Stimulated activated CD4-positive, alpha-beta T cell treated with anti-CD3 and anti-CD28 coated beads, TNF-alpha, amount 100 ng/mL, for 1 hour (primary cell): ENCODE results near the gene ZNF385C.

Experiments
- DNase-seq, 3 donors: peaks; one replicate each; pipeline ENCODE4 v3.0.0-alpha.2; 2020; ENCODE audit warnings: low read depth in 3 of 3, low spot score in 1 of 3

ZNF385C gene

GRCh38 chr17:42124256-42124655 is 26.0 kb upstream of the ZNF385C start:
- no peak for DNase-seq

- DNase-seq, result no peak
Measured at GRCh38 chr17:42122371-42123303, 24.4 kb upstream of the ZNF385C start, which contains the start of gene HSPB9. HSPB9 (plus strand) TSS chr17:42122804; CDS start chr17:42122851, 47 bp downstream.

DNA sequence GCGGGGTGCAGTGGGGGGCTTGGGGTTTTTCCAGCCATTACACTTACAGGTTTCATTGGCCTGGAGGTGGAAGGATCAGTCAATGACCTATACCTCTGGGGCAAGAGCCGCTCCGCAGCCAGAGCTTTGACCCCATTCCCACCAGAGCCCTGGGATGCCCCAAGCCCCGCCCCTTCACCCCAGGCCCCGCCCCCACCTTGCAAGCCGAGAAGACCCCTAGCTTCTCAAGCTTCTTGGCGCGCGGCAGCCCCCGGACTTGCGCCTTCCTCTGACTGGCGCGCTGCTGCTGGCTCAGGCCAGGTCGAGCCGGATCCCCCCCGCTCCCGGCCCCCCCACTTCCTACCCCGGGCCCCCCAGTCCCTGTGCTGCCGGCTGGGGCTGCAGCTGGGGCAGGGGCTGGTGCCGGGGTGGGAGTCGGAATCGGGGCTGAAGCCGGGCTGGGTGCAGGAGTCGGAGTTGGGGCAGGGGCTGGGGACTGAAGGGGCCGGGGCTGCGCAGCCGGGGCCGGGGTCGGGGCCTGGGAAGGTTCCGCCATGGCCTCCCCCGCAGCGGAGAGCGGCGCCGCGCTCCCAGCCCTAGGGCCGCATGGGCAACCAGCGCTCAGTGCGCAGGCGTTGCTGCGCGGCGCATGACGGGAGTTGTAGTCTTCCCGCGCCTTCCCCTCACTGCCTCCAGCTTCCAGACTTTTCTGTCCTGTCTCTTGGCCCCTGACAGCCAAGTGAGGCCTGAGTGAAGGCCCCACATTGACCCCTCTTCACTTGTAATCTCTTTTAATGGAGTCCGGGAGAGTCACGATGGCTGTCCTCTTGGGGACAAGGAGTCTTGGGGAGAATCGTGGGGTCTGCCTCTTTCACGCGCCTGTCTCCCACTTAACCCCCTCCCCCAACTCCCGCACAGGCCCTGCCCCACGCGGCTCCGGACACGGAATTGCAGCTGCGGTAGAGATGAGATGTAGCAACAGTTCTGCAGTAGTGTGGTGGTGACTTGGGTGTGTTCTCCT is 22.8 kb upstream of the ZNF385C start, which contains the start of gene KAT2A:
Gene KAT2A, minus strand, starts transcription at position 598 of the 1,000 bp plus-strand sequence. Its CDS starts 63 bp downstream, at position 535.
- DNase-seq, result peak; percentile 38 to 69 (median 54)

GRCh38 chr17:42120161-42120769 is 22.0 kb upstream of the ZNF385C start:
- no peak for DNase-seq

GRCh38 chr17:42119301-42119700 is 21.0 kb upstream of the ZNF385C start:
- no peak for DNase-seq

- DNase-seq, result peak in 1 of 3 donors; percentile 26
Measured at GRCh38 chr17:42118545-42118944, 20.3 kb upstream of the ZNF385C start.

DNA sequence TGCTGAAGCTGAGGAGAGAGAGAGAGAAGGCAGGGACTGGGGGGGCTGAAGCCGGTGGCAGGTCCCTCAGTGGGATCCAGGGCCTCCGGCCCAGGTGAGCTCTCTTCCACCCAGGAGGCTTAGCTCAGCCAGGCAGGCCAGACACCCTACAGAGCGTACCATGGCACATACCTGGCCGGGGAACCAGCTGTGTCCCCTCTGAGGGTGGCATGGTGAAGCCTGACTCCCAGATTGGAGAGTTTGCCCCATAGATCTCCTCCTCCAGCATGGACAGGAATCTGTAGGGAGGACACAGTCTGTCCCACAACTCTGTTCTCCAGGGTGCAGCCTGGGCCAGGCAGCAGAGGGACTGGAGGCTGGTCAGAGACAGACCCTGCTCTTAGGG is 19.8 kb upstream of the ZNF385C start:
- no peak for DNase-seq

- DNase-seq, result no peak
Measured at GRCh38 chr17:42117397-42118125, 19.3 kb upstream of the ZNF385C start.

DNA sequence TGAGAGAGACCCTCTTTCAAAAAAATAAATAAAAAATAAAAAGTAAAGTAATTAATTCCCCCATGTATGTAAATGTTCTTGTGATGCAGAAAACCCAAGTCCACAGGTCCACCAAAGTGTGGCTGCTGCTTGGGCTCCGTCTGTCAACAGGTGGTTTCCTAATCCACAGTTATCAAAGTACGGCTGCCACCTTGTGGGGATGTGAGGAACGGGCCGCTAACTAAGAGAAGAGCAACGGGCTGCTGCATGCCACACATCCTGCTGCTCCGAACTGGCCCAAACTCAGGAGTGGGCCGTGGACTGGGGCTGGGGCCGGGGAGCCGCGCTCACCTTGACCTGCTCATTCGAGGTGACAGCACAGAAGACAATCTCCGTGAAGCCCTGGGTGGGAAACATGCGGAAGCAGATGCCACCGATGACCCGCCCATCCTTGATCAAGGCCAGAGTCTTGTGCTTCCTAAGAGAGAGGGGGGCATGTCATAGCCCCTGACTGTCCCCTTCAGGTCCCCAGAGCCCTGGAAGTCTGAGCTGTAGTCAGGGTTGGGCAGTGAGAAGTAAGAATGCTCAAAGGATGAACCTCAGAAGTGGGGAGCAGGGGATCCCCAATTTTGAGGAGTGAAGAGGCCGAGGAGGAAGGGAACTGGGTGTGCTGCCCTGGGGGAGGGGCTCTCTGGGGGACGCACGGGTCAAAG is 18.6 kb upstream of the ZNF385C start:
- DNase-seq, result peak; percentile 63 to 68 (median 65)

DNA sequence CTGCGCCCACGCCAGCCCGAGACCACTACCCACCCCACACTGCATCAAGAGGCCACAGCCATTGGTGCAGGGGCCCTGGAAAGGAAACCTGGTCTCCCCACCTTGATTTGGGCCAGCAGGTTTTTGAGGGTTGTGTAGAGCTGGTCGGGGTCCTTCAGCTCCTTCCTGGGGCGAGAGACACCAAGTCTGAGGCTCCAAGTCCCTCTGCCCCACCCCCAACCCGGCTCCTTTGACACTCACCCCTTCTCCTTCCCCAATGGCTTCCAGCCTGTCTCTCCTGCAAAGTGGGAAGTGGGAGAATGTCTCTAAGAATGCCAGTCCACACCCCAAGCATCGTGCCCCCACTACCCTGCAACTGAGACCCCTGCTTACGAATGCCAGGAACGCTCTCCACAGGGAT is 15.8 kb upstream of the ZNF385C start:
- no peak for DNase-seq

DNA sequence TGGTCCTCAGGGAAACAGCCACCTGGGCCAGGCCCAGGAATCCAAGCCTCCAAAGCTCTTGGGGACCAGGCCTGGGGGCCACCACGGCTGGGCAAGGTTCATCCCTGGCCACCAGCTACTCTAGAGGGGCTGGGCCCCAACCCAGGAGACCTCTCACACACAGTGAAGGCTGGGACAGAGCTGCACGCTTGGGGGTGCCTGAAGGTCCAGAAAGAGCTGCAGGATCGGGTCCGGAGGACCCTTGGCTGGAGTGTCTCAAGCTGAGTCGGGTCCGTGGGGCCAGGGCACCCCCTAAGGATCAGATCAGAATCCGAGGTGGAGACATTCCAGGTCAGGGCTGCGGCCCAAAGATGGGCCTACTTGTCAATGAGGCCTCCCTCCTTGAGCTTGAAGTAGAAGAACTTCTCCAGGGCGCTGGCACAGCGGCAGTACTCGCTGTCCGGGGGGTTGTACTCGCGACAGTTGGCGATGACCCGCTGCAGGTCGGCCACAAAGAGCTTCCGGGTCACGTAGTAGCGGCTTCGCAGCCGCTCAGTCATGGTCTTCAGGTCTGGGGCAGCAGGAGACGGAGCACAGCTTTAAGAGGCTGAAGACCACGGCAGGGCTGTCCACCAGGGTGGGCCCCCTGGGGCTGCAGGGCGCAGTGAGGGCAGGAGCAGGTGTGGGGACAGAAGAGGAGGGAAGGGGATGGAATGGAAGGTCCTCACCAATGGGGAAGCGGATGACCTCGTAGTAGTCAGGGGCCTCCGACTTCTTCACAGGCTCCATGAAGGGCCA is 15.2 kb upstream of the ZNF385C start:
- DNase-seq, result no peak

DNA sequence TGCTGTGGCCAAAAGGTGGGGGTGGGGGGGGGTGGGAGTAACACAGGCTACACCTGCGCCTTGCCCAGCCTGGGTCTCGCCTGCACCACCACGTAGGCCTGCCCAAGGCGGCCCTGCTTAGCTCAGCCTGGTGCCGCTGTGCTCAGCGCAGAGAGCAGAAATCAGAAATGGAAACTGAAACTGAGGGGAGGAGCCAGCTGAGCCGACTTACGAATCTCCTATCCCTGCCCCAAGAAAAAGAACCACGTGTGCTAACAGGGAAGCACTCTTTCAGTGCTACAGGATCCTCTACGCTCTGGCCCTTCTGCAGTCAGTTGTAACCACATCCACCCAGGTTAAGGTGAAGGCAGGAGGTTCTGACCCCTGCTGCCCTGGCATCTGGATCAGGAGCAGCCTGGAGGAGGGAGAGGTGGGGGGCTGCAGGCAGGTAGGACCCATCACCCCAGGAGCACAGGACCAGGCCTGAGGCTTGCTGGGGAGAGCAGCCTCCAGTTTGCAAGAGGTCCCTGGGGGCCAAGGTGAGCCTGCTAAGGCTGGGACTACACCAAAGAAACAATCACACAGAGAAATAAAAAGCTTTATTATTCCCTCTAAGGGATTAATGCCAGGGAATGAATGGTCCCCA is 14.4 kb upstream of the ZNF385C start, which contains the start of gene DHX58:
Gene DHX58, minus strand, starts transcription at position 163 of the 625 bp plus-strand sequence. CDS start 822 bp downstream, outside the sequence.
- DNase-seq, result peak; percentile 34 to 50 (median 49)

DNA sequence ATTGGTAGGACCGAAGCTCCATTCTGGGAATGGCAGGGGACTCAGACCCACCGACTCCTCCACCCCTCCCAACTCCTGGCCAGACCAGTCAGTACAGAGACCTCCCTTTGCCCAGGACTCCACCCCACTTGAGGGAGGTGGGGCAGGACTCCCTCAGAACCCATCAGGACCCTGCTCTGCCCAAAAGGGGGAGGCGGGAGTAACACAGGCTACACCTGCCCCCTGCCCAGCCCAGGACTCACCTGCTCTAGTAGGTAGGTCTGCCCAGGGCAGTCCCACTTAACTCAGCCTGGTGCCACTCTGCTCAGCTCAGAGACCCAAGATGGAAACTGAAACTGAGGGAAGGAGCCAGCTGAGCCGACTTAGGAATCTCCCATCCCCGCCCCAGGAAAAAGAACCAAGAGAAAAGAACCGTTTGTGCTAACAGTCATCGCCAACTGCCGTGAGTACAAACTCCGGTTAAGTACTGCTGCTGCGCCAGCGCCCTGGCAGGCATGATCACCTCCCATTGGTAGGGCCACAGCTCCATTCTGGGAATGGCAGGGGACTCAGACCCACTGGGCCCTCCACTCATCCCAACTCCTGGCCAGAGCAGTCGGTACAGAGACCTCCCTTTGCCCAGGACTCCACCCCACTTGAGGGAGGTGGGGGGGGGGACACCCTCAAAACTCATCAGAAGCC is 13.7 kb upstream of the ZNF385C start:
- no peak for DNase-seq

DNA sequence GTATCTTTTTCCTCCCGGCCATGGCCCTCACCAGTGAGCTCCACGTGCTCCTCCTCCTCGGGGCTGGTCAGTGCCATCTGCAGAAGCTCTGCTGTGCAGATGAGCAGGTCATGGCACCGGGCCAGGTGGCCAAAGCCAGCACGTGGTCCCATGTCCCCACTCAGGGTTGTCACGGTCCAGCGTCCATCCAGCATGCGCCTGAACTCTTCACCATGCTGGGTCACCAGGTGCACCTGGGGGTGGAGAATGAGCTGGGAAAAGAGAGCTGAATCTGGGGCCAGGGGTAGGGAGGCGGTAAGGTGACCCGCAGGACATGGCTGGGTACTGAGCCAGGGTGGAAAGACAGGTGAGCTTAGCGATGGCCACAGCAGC is 13.0 kb upstream of the ZNF385C start:
- no peak for DNase-seq

GRCh38 chr17:42110301-42111264 is 12.3 kb upstream of the ZNF385C start:
- DNase-seq, result no peak

GRCh38 chr17:42109086-42109485 is 10.8 kb upstream of the ZNF385C start:
- DNase-seq, result no peak
